ENCODE results near the gene CD82. TPM values are rescaled to one million over a fixed set of nuclear protein-coding genes. Genes with fewer than 3 reads are reported as not detected.
"Not testable (repeated sequence)": the region's sequence is repeated elsewhere in the genome, so short reads cannot be mapped to it uniquely, and the experiment has no call there.

CD82 gene
- total RNA-seq, 3 donors from 2014 or later, result 12.0 to 40.4 (median 38.0) TPM

GRCh38 chr11:44659641-44660040 is 94.2 kb downstream of the CD82 start:
- Histone ChIP-seq H3K36me3 (no peaks in the 10 kb centered on the region), H3K4me1 (no peaks in the 10 kb centered on the region), H3K4me3 (no peak overlapping the region), H3K27ac (no peak overlapping the region), H3K9me3 (no peaks in the 10 kb centered on the region), H3K27me3 (no peaks in the 10 kb centered on the region)
- DNase-seq (ENCODE audit: low spot score in 2 of 2), result no peak
- intact Hi-C loops (cut with DNase I; ENCODE audit: low total_unique reads), result no loop called here
- TF ChIP-seq POLR2AphosphoS5 (IDR thresholded peaks at IDR 0.05) (no peak), POLR2A (IDR thresholded peaks at IDR 0.05) (no peak)
- TF ChIP-seq, protein P1, sequence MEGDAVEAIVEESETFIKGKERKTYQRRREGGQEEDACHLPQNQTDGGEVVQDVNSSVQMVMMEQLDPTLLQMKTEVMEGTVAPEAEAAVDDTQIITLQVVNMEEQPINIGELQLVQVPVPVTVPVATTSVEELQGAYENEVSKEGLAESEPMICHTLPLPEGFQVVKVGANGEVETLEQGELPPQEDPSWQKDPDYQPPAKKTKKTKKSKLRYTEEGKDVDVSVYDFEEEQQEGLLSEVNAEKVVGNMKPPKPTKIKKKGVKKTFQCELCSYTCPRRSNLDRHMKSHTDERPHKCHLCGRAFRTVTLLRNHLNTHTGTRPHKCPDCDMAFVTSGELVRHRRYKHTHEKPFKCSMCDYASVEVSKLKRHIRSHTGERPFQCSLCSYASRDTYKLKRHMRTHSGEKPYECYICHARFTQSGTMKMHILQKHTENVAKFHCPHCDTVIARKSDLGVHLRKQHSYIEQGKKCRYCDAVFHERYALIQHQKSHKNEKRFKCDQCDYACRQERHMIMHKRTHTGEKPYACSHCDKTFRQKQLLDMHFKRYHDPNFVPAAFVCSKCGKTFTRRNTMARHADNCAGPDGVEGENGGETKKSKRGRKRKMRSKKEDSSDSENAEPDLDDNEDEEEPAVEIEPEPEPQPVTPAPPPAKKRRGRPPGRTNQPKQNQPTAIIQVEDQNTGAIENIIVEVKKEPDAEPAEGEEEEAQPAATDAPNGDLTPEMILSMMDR (IDR thresholded peaks at IDR 0.05), result no peak

DNA sequence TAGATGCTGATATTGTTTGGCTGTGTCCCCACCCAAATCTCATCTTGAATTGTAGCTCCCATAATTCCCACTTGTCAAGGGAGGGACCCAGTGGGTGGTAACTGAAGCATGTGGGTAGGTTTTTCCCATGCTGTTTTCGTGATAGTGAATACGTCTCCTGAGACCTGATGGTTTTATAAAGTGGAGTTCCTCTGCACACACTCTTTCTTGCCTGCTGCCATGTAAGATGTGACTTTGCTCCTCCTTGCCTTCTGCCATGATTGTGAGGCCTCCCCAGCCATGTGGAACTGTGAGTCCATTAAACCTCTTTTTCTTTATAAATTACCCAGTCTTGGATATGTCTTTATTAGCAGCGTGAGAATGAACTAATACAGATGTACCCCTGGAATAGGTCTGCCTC is 95.1 kb downstream of the CD82 start:
- H3K27me3 ChIP-seq; H3K27ac ChIP-seq; DNase-seq (ENCODE audit: low spot score in 2 of 2); H3K4me3 ChIP-seq; intact Hi-C loops (cut with DNase I; ENCODE audit: low total_unique reads); H3K36me3 ChIP-seq; H3K4me1 ChIP-seq; H3K9me3 ChIP-seq: not testable (repeated sequence)

DNA sequence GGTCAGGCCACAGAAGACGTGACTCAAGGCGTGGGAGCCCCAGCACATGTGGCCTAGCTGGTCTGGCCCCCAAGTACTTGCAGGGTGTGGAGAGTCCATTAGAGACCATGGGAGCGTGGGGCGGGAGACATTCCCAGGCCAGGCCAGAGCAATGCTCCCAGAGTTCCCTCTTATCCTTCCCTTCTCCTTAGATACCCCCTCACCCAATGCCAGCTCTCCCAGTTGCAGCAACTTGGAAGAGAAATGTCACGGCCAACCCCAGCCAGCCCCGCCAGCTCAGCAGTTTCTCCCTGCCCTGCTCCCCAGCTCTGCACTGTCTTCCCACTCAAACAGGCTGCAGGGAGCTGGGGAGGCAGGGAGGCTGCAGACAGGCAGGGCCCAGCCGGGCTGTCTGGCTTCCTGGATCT is 95.9 kb downstream of the CD82 start:
- no peaks in the 10 kb centered on the region for H3K4me1 ChIP-seq
- no peaks in the 10 kb centered on the region for H3K9me3 ChIP-seq
- H3K36me3 ChIP-seq, result no peaks in the 10 kb centered on the region
- DNase-seq (ENCODE audit: low spot score in 2 of 2), result no peak
- TF ChIP-seq, protein P1 (IDR thresholded peaks at IDR 0.05), result no peak
- TF ChIP-seq POLR2A (IDR thresholded peaks at IDR 0.05) (no peak), POLR2AphosphoS5 (IDR thresholded peaks at IDR 0.05) (no peak)
- intact Hi-C loops (cut with DNase I; ENCODE audit: low total_unique reads), result no loop called here
- no peak overlapping the region for H3K27ac ChIP-seq
- no peak overlapping the region for H3K4me3 ChIP-seq
- H3K27me3 ChIP-seq, result no peaks in the 10 kb centered on the region

Other genes starting within 250 kb of the CD82 start
- gene TSPAN18, start 161.3 kb downstream of the CD82 start, total RNA-seq, result 1 to 10 TPM; 1.0 to 2.0 (median 1.8) TPM

Measured in breast epithelium (tissue), 4 donors.